Type B pancreatic cell (in vitro differentiated cells): ENCODE measurements around the gene LCE1E. TPM values are rescaled to one million over a fixed set of nuclear protein-coding genes. Genes with fewer than 3 reads are reported as not detected.

ENCODE experiments used
- DNase-seq: peaks from one replicate; pipeline ENCODE4 v3.0.0; 2021; ENCODE audit warnings: mixed read lengths; ENCODE audit not compliant: unreplicated experiment; ENCODE audit errors: extremely low spot score
- H3K27ac Mint-ChIP-seq: 2 replicates; pipeline ENCODE4 v1.8.0; 2021; ENCODE audit warnings: mild to moderate bottlenecking, mixed read lengths
- H3K27me3 Mint-ChIP-seq: 2 replicates; pipeline ENCODE4 v1.8.0; 2021; ENCODE audit warnings: mixed read lengths
- H3K36me3 Mint-ChIP-seq: 2 replicates; pipeline ENCODE4 v1.8.0; 2021; ENCODE audit warnings: mixed read lengths
- H3K4me1 Mint-ChIP-seq: one replicate; pipeline ENCODE4 v1.8.0; 2021; ENCODE audit warnings: mixed read lengths; ENCODE audit not compliant: unreplicated experiment
- H3K4me3 Mint-ChIP-seq: 2 replicates; pipeline ENCODE4 v1.8.0; 2021; ENCODE audit warnings: mild to moderate bottlenecking, mixed read lengths
- H3K9me3 Mint-ChIP-seq: 2 replicates; pipeline ENCODE4 v1.8.0; 2021; ENCODE audit warnings: mixed read lengths
- CTCF ChIP-seq: fragments of 200-600 bp; sonication (generic); conservative IDR thresholded peaks from 2 replicates; pipeline ENCODE4 v1.5.0; 2021; ENCODE audit warnings: antibody characterized with exemption, mild to moderate bottlenecking
- total RNA-seq: library from RNA; stranded (reverse); gene quantifications from 2 replicates; pipeline ENCODE4 v1.2.1, GENCODE V29; 2021; ENCODE audit warnings: low replicate concordance

The LCE1E gene
- total RNA-seq, 1 donor from 2014 or later: not detected

DNA sequence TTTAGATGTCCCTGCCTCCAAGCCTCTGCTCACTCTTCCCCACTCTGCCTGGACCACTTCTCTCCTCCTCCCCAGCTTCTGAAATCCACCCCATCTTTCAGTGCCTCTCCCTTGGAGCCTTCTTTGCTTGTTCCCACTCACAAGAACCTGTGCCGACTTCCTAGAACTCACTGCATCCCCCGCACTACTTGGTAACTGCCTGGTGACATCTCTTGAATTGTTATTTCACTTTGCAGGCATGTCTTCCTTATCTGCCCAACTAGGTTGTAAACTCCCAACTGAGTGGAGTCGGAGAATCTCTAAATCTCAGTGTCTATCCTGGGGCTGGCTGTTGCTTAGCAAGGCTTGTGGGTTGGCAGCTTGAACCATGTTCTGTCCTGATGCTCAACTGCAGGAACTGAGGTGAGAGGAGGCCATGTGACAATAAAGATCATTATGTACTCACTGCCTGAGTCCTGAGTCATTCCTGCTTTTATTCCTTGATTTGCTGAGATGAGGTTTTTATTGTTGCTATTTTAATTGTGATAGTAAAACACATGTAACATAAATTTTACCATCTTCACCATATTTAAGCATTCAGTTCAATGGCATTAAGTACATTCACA is 24.3 kb upstream of the LCE1E start:
- Mint-ChIP-seq H3K9me3 (peaks cover 5% of the 10 kb centered on the region), H3K4me1 (no peaks in the 10 kb centered on the region), H3K27ac (no peak overlapping the region), H3K36me3 (no peaks in the 10 kb centered on the region), H3K27me3 (no peaks in the 10 kb centered on the region), H3K4me3 (no peak overlapping the region)
- DNase-seq: no peak
- no peak for TF ChIP-seq CTCF

GRCh38 chr1:152768847-152769533 is 17.1 kb upstream of the LCE1E start:
- Mint-ChIP-seq H3K27me3 (no peaks in the 10 kb centered on the region), H3K9me3 (peaks cover 4% of the 10 kb centered on the region), H3K36me3 (no peaks in the 10 kb centered on the region), H3K4me1 (no peaks in the 10 kb centered on the region), H3K4me3 (no peak overlapping the region), H3K27ac (no peak overlapping the region)
- no peak for DNase-seq
- TF ChIP-seq CTCF: no peak

DNA sequence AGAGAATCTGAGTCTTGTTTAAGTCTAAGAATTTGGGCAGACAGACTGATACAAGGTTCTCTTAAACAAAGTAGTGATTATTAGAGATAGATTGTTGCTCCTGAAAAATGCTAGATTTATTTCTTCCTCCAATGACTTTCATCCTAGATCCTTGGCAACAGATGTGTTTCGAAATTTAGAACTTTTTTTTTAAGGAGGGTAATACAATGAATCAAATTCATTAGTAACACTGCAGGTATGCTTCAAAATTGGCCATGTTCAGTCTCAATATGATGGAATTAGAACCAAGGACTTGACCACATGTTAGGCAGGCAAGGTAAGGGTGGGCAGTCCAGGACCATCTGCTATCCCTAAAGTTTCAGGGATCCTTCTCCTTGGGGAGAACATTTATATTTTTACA is 15.6 kb upstream of the LCE1E start:
- no peaks in the 10 kb centered on the region for H3K4me1 Mint-ChIP-seq
- no peaks in the 10 kb centered on the region for H3K27me3 Mint-ChIP-seq
- H3K27ac Mint-ChIP-seq: no peak overlapping the region
- peaks cover 4% of the 10 kb centered on the region for H3K9me3 Mint-ChIP-seq
- no peak for TF ChIP-seq CTCF
- H3K4me3 Mint-ChIP-seq: no peak overlapping the region
- H3K36me3 Mint-ChIP-seq: no peaks in the 10 kb centered on the region
- DNase-seq: no peak

- Mint-ChIP-seq H3K4me1 (no peaks in the 10 kb centered on the region), H3K27ac (no peak within 1 kb of the TSS), H3K9me3 (peaks cover 9% of the 10 kb centered on the region), H3K4me3 (no peak within 1 kb of the TSS), H3K36me3 (no peaks in the 10 kb centered on the region), H3K27me3 (no peaks in the 10 kb centered on the region)
- DNase-seq: no peak
- no peak for TF ChIP-seq CTCF
These were observed 11.2 kb upstream of the LCE1E start, which contains the start of gene LCE1F for GRCh38 chr1:152774875-152775274. TSS of gene LCE1F (plus strand) at chr1:152775140. CDS start at chr1:152776372, 1,232 bp downstream.

DNA sequence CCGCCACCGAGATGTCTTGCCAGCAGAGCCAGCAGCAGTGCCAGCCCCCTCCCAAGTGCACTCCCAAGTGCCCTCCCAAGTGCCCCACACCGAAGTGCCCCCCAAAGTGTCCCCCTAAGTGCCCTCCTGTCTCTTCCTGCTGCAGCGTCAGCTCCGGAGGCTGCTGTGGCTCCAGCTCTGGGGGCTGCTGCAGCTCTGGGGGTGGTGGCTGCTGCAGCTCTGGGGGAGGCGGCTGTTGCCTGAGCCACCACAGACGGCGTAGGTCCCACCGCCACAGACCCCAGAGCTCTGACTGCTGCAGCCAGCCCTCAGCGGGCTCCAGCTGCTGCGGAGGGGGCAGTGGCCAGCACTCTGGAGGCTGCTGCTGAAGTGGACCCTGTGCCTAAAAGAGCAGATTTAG is 9.7 kb upstream of the LCE1E start:
- no peak overlapping the region for H3K27ac Mint-ChIP-seq
- no peaks in the 10 kb centered on the region for H3K4me1 Mint-ChIP-seq
- H3K9me3 Mint-ChIP-seq: peaks cover 4% of the 10 kb centered on the region
- H3K27me3 Mint-ChIP-seq: no peaks in the 10 kb centered on the region
- H3K4me3 Mint-ChIP-seq: no peak overlapping the region
- H3K36me3 Mint-ChIP-seq: no peaks in the 10 kb centered on the region
- DNase-seq: no peak
- no peak for TF ChIP-seq CTCF
